HFFc6 (cell line): ENCODE results near the gene RASSF1. TPM values are rescaled to one million over a fixed set of nuclear protein-coding genes. Genes with fewer than 3 reads are reported as not detected.
A peak's percentile ranks its signal among the peaks of the same experiment; 100 is the strongest.

Experiments
- DNase-seq: peaks from one replicate; pipeline ENCODE4 v3.0.0-alpha.2; 2018
- H3K27ac Mint-ChIP-seq: 2 replicates; pipeline ENCODE4 v1.8.0; 2020; ENCODE audit warnings: mild to moderate bottlenecking, mixed read lengths
- H3K27me3 Mint-ChIP-seq: 2 replicates; pipeline ENCODE4 v1.8.0; 2021; ENCODE audit warnings: mild to moderate bottlenecking, moderate library complexity, mixed read lengths; ENCODE audit not compliant: insufficient read depth
- H3K36me3 Mint-ChIP-seq: 2 replicates; pipeline ENCODE4 v1.8.0; 2021; ENCODE audit warnings: low read depth, mixed read lengths
- H3K4me1 Mint-ChIP-seq: 2 replicates; pipeline ENCODE4 v1.8.0; 2020; ENCODE audit warnings: low read depth, mixed read lengths
- H3K4me3 Mint-ChIP-seq: 2 replicates; pipeline ENCODE4 v1.8.0; 2020; ENCODE audit warnings: mild to moderate bottlenecking, moderate library complexity, mixed read lengths
- H3K9me3 Mint-ChIP-seq: 2 replicates; pipeline ENCODE4 v1.8.0; 2020; ENCODE audit warnings: mild to moderate bottlenecking, mixed read lengths
- total RNA-seq, 6 experiments: library from RNA; stranded (reverse); fragmentation: NEBNext Ultra II Directional; extraction: Animal tissue kit (Norgen Biotek cat#: 25700); gene quantifications; 2 replicates in 1 of 6; 3 replicates in 5 of 6; pipeline ENCODE4 v1.2.3, GENCODE V29; 2021
- TF ChIP-seq, protein P1 (sequence below): fragments of 200-600 bp; sonication (generic); IDR thresholded peaks from 2 replicates; pipeline ENCODE4 v1.5.0; 2021; ENCODE audit warnings: antibody characterized with exemption, mild to moderate bottlenecking

The RASSF1 gene
- total RNA-seq, 6 experiments from 2014 or later = 30.9 to 37.0 (median 34.1) TPM

DNA sequence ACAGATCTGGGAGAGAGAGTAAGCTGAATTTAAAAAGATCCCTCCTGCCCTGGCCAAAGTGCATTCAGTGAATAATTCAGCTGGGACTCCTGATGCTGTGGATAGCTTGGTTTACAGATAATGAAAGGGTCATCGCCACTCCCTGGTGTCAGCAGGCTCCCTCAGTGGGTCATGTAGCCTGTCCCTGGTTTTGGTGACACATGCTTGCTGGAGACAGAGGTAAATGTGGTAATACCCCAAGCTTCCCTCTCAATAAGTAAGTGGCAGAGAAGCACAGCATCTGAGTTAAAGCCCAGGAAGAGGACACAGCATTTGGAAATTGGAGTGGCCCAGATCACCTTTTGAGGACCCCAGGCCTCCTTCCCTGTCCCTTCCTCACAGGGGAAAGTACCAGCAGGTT, 16.8 kb upstream of the RASSF1 start:
- TF ChIP-seq, protein P1, sequence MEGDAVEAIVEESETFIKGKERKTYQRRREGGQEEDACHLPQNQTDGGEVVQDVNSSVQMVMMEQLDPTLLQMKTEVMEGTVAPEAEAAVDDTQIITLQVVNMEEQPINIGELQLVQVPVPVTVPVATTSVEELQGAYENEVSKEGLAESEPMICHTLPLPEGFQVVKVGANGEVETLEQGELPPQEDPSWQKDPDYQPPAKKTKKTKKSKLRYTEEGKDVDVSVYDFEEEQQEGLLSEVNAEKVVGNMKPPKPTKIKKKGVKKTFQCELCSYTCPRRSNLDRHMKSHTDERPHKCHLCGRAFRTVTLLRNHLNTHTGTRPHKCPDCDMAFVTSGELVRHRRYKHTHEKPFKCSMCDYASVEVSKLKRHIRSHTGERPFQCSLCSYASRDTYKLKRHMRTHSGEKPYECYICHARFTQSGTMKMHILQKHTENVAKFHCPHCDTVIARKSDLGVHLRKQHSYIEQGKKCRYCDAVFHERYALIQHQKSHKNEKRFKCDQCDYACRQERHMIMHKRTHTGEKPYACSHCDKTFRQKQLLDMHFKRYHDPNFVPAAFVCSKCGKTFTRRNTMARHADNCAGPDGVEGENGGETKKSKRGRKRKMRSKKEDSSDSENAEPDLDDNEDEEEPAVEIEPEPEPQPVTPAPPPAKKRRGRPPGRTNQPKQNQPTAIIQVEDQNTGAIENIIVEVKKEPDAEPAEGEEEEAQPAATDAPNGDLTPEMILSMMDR = no peak
- peak overlapping the region; percentile 13; the same call in 1 of the 2 replicates for H3K27ac Mint-ChIP-seq

DNA sequence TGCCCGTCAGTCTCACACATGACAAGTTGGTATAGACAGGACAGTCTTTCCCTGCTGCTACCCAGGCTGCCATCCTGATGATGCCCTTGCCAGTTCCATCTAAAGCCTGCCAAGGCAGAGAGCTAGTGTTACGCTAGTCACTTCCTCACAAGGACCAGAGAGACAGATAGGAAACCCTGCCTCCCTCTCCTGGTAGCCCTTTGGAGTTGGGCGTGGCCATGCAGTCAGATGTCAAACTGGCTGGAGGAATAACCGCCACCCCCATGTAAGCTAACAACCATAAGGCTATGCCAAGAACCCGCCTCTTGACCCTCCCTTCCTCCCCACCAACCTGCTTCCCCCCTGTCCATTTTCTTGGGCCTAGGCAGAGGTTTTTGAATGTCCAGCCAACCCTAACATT, 15.9 kb upstream of the RASSF1 start:
- peaks cover 40% of the 10 kb centered on the region for H3K4me1 Mint-ChIP-seq
- no peak overlapping the region for H3K27ac Mint-ChIP-seq
- no peaks in the 10 kb centered on the region for H3K9me3 Mint-ChIP-seq

More for the DNA sequence above, 16.8 kb upstream of the RASSF1 start:
- H3K4me3 Mint-ChIP-seq = peak overlapping the region; percentile 97
- peaks cover 37% of the 10 kb centered on the region for H3K4me1 Mint-ChIP-seq
- peaks cover 24% of the 10 kb centered on the region for H3K36me3 Mint-ChIP-seq
- no peaks in the 10 kb centered on the region for H3K9me3 Mint-ChIP-seq
- DNase-seq = no peak
- H3K27me3 Mint-ChIP-seq = peaks cover 3% of the 10 kb centered on the region; the same call in 1 of the 2 replicates

DNA sequence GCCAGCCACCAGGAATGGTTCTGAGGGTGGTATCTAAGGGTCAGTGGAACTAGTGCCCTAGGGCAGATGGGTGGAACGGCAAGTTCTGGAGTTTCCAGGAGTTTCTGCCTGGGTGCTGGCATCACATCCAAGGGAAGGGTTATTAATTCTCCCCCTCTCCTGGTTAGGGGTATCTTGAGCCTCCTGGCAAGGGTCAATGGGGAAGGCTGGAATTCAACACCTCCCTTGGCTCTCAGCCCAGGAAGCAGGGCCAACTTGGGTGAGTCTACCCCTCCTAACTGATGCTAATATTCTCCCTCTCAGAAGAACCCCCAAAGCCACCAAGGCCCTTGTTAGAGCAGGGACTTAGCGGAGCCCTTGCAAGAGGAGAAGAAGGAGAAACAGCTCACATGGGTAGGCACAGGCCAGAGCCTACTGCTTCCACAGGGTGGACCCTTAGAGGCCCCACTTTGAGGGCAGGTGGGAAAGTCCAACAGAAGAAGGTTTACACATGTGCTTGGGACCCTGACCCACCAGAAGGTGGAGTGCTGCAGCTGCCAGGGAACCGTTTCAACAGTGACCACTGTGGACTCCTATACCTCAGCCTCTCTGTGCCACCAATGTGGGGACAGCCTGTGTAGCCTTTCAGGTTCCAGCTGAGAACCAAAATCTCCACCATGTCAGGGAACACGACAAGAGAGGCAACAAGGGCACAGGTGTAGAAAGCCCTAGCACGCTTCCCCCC, 15.4 kb upstream of the RASSF1 start:
- no peak overlapping the region for H3K27ac Mint-ChIP-seq
- no peak for DNase-seq
- peaks cover 24% of the 10 kb centered on the region for H3K36me3 Mint-ChIP-seq
- H3K4me3 Mint-ChIP-seq = peak overlapping the region; percentile 97
- H3K27me3 Mint-ChIP-seq = peaks cover 3% of the 10 kb centered on the region; the same call in 1 of the 2 replicates
- peaks cover 45% of the 10 kb centered on the region for H3K4me1 Mint-ChIP-seq
- TF ChIP-seq, protein P1 = peak; percentile 32; the same call in 1 of the 2 replicates
- no peaks in the 10 kb centered on the region for H3K9me3 Mint-ChIP-seq

More for the DNA sequence above, 15.9 kb upstream of the RASSF1 start:
- DNase-seq = no peak
- TF ChIP-seq, protein P1 = no peak
- Mint-ChIP-seq H3K36me3 (peaks cover 24% of the 10 kb centered on the region), H3K27me3 (peaks cover 3% of the 10 kb centered on the region; the same call in 1 of the 2 replicates), H3K4me3 (peak overlapping the region; percentile 97)

DNA sequence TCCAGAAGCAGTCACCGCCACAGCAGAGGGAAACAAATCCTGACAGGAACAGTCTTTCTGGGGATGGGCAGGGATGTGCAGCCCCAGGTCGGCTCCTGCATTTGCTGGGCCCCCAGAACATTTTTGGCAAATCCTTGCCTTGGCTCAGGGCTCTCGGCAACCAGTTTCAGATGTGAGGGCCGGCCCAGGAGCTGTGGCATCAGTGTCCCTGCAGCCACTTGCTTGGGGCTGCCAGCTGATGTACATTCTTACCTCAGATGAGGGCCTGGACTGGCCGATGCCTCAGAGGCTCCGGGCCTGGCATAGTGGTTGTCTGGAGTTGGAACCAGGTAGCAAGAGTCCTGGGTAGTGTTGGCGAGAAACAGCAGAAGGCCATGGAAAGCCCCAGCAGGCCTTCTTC, 14.2 kb upstream of the RASSF1 start:
- peaks cover 53% of the 10 kb centered on the region for H3K4me1 Mint-ChIP-seq
- DNase-seq = no peak
- H3K27me3 Mint-ChIP-seq = peaks cover 4% of the 10 kb centered on the region; the same call in 1 of the 2 replicates
- no peak overlapping the region for H3K27ac Mint-ChIP-seq
- TF ChIP-seq, protein P1 = no peak
- no peak overlapping the region for H3K4me3 Mint-ChIP-seq
- no peaks in the 10 kb centered on the region for H3K9me3 Mint-ChIP-seq
- peaks cover 24% of the 10 kb centered on the region for H3K36me3 Mint-ChIP-seq

DNA sequence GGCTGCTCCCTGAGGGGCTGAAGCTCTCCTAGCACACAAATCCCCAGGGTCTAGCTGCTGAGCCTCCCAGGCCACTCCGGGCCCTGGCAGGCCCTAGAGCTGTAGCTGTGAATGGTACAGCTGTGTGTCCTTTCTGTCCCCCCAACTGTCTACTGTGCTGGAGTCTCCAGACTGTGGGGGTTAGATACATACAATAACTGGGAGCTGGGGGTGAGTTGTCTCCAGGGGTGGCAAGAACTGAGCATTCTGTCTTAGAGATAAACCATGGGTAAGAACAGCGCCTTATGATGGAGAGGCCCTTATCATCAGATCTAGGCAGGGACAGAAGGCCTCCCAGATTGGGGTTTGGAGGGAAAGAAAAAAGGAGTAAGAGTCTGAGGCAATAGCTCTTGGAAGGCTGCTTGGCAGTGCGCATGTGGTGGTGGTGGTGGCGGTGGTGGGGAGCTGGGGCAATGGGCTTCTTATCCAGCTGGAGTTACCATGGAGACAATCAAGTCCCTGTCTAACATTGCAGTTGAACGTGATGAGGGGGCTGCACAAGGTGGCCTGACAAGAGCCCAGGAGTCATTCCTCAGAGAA, 13.6 kb upstream of the RASSF1 start:
- Mint-ChIP-seq H3K4me3 (no peak overlapping the region), H3K9me3 (no peaks in the 10 kb centered on the region), H3K27me3 (peaks cover 4% of the 10 kb centered on the region; the same call in 1 of the 2 replicates), H3K27ac (no peak overlapping the region; the same call in 1 of the 2 replicates), H3K36me3 (peaks cover 24% of the 10 kb centered on the region), H3K4me1 (peaks cover 55% of the 10 kb centered on the region)
- TF ChIP-seq, protein P1 = no peak
- no peak for DNase-seq
